OCI-LY7 (cell line): ENCODE results near the gene MMS22L. TPM values are rescaled to one million over a fixed set of nuclear protein-coding genes. Genes with fewer than 3 reads are reported as not detected.

ENCODE experiments used
- BruUV-seq: library from RNA; stranded (reverse); fragments of 400-500 nt; replicated peaks from 2 replicates; lab custom pipeline; 2021; lab: Mats Ljungman, UMichigan
- CTCF ChIA-PET: fragments of 300-600 bp; sonication (Branson Sonifier 250); formaldehyde crosslinking; loops from one replicate; lab custom pipeline; 2022; ENCODE audit warnings: antibody characterized with exemption; ENCODE audit not compliant: unreplicated experiment; lab: Charles Lee
- POLR2A ChIA-PET: fragments of 300-600 bp; sonication (Branson Sonifier 250); formaldehyde crosslinking; loops from one replicate; lab custom pipeline; 2022; ENCODE audit warnings: antibody characterized with exemption; lab: Charles Lee
- DNase-seq: peaks from one replicate; pipeline ENCODE4 v3.0.0-alpha.2; 2015; ENCODE audit warnings: low spot score
- H2AFZ ChIP-seq: fragments of 200-600 bp; sonication (generic), shearing (Covaris generic); 2 replicates; pipeline ENCODE4 v1.6.1; 2014; ENCODE audit warnings: mild to moderate bottlenecking, antibody characterized with exemption, low read length, moderate library complexity
- H3K27ac ChIP-seq: fragments of 200-600 bp; sonication (generic); 2 replicates; pipeline ENCODE4 v1.5.1; 2014; ENCODE audit warnings: mixed run types, low read depth, mild to moderate bottlenecking, moderate library complexity, low read length, inconsistent platforms; ENCODE audit not compliant: poor library complexity, severe bottlenecking
- H3K36me3 ChIP-seq: fragments of 200-600 bp; sonication (generic); 2 replicates; pipeline ENCODE4 v1.6.1; 2014; ENCODE audit warnings: mild to moderate bottlenecking, antibody characterized with exemption, low read length, moderate library complexity, mixed read lengths; ENCODE audit not compliant: insufficient read depth
- H3K4me1 ChIP-seq: fragments of 200-600 bp; sonication (generic); 2 replicates; pipeline ENCODE4 v1.5.1; 2014; ENCODE audit warnings: mild to moderate bottlenecking, low read length; ENCODE audit not compliant: insufficient read depth, poor library complexity, severe bottlenecking
- H3K4me2 ChIP-seq: fragments of 200-600 bp; sonication (generic); 2 replicates; pipeline ENCODE4 v1.6.1; 2014; ENCODE audit warnings: mild to moderate bottlenecking, low read length
- H3K4me3 ChIP-seq: fragments of 200-600 bp; sonication (generic); 2 replicates; pipeline ENCODE4 v1.5.1; 2014; ENCODE audit warnings: mild to moderate bottlenecking, low read depth, low read length; ENCODE audit not compliant: poor library complexity, severe bottlenecking
- H3K79me2 ChIP-seq: fragments of 200-600 bp; sonication (generic); 2 replicates; pipeline ENCODE4 v1.6.1; 2016; ENCODE audit warnings: low read depth, mild to moderate bottlenecking, low read length, moderate library complexity, mixed read lengths; ENCODE audit not compliant: insufficient read depth
- H3K9me2 ChIP-seq: fragments of 200-600 bp; sonication (generic); 2 replicates; pipeline ENCODE4 v1.6.1; 2016; ENCODE audit warnings: mild to moderate bottlenecking, low read length, mixed read lengths; ENCODE audit not compliant: insufficient read depth
- H3K9me3 ChIP-seq: fragments of 200-600 bp; sonication (generic); 2 replicates; pipeline ENCODE4 v1.6.1; 2014; ENCODE audit warnings: mild to moderate bottlenecking, mixed run types, low read length, mixed read lengths
- H4K20me1 ChIP-seq: fragments of 200-600 bp; sonication (generic); 2 replicates; pipeline ENCODE4 v1.6.1; 2014; ENCODE audit warnings: mild to moderate bottlenecking, antibody characterized with exemption, low read length, moderate library complexity, mixed read lengths; ENCODE audit not compliant: insufficient read depth
- CTCF ChIP-seq: fragments of 200-600 bp; sonication (generic); conservative IDR thresholded peaks from 2 replicates; pipeline ENCODE4 v1.5.1; 2014; ENCODE audit warnings: mild to moderate bottlenecking, antibody characterized with exemption, low read length, moderate library complexity, mixed read lengths
- EZH2phosphoT487 ChIP-seq: fragments of 200-600 bp; sonication (generic); IDR thresholded peaks from 2 replicates; pipeline ENCODE4 v1.6.1; 2018; ENCODE audit warnings: low read depth, borderline replicate concordance, mild to moderate bottlenecking, mixed run types, antibody characterized with exemption, low read length, moderate library complexity, mixed read lengths
- intact Hi-C: fragments of 100-400 bp; cut with micrococcal nuclease; formaldehyde crosslinking; loops from one replicate; pipeline ENCODE4 v1.10.0; 2022; ENCODE audit not compliant: unreplicated experiment
- total RNA-seq, 2 experiments: library from RNA; depleted of rRNA in 1 of 2; stranded (reverse); fragments of >200 nt in 1 of 2; shearing (Covaris generic) in 1 of 2; gene quantifications; 2 replicates each; pipeline ENCODE4 v1.2.3, GENCODE V29; 2014 to 2022

The MMS22L gene
- total RNA-seq, 2 experiments from 2014 or later = 50.2 to 62.3 TPM

DNA sequence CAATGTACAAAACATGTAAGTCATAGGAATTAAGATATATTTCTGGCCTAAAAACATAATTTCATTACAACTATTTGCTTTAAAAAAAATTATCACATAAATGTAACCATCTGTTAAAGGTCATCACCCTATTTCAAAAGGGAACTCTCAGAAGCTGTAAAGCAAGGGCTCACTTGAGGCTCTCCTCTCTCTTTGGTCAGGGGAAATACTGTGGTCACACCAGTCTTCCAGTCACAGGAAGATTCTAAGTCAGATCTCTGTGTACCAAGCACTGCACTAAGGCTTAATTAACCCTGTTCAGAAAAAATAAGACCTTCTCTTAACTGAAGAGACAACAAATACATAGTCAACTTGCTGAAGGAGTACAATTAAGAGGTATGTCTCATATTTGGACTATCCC is 75.6 kb downstream of the MMS22L start:
- TF ChIP-seq CTCF = no peak
- no peak for TF ChIP-seq EZH2phosphoT487
- no peaks in the 10 kb centered on the region for H3K9me3 ChIP-seq
- peaks cover 4% of the 10 kb centered on the region; the same call in 1 of the 2 replicates for H4K20me1 ChIP-seq
- no peaks in the 10 kb centered on the region for H3K4me1 ChIP-seq
- no peak overlapping the region for H2AFZ ChIP-seq
- ChIA-PET POLR2A (interaction anchor here (0.6 to 1.4 kb wide), 4 partner anchors 7 to 351 kb away, joined by 3 to 4 read pairs (median 3); no protein-coding TSS in a partner anchor), CTCF (no interaction called here)
- no peak overlapping the region for H3K27ac ChIP-seq
- H3K4me3 ChIP-seq = no peak overlapping the region
- no TSS peak for BruUV-seq
- H3K79me2 ChIP-seq = peaks cover 13% of the 10 kb centered on the region; the same call in 1 of the 2 replicates
- intact Hi-C loops = no loop called here
- no peak overlapping the region for H3K4me2 ChIP-seq
- no peaks in the 10 kb centered on the region for H3K9me2 ChIP-seq
- peaks cover 39% of the 10 kb centered on the region for H3K36me3 ChIP-seq
- no peak for DNase-seq

DNA sequence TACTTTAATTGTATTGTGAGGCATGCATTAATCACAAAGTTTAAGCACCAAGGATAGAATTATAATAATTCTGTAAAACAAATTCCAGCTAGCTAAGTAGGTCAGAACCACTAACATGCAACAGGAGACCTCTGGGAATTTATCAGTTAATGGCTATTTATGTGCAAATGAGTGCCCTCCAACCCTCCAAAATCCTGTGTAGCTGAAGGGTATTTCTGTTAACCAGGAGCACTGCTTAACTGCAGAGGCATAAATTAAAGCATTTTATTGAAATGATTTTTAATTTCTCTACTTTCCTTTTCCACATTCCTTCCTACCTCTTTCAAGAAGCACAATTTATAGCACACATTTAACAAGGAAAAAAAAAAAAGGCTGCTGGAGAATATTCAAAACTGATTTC is 77.0 kb downstream of the MMS22L start:
- no peak for TF ChIP-seq EZH2phosphoT487
- no peak for TF ChIP-seq CTCF
- POLR2A ChIA-PET = interaction anchor here (0.8 to 1.4 kb wide), 2 partner anchors 9 to 10 kb away, joined by 3 to 4 read pairs; no protein-coding TSS in a partner anchor
- H3K4me3 ChIP-seq = no peak overlapping the region
- no peaks in the 10 kb centered on the region for H3K4me1 ChIP-seq
- H3K36me3 ChIP-seq = peaks cover 33% of the 10 kb centered on the region
- H2AFZ ChIP-seq = no peak overlapping the region
- no peak for DNase-seq
- no TSS peak for BruUV-seq
- CTCF ChIA-PET = no interaction called here
- no peaks in the 10 kb centered on the region for H3K9me2 ChIP-seq
- peaks cover 13% of the 10 kb centered on the region; the same call in 1 of the 2 replicates for H3K79me2 ChIP-seq
- H4K20me1 ChIP-seq = peaks cover 4% of the 10 kb centered on the region; the same call in 1 of the 2 replicates
- no peak overlapping the region for H3K27ac ChIP-seq
- intact Hi-C loops = no loop called here
- no peaks in the 10 kb centered on the region for H3K9me3 ChIP-seq
- H3K4me2 ChIP-seq = no peak overlapping the region

DNA sequence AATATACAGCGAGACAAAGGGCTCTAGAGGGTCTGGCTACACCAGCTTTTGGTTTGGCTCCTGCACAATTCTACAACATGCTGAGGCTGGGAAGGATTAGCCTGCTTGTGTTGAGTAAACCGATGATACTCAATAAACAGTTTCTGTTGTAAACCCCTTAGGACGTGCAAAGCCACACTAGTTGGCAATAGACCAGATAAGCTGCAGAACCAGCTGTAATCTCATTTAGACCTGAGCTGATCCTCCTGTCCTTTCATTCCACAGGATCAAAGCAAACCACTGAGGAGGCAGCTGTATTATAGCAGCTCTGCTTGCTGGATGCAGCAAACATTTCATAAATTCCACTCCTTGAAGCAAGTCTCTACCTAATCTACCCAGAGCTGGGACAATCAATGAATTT is 79.7 kb downstream of the MMS22L start:
- H2AFZ ChIP-seq = no peak overlapping the region
- H3K9me3 ChIP-seq = no peaks in the 10 kb centered on the region
- H3K4me2 ChIP-seq = no peak overlapping the region
- TF ChIP-seq EZH2phosphoT487 = no peak
- DNase-seq = no peak
- no peak overlapping the region for H3K27ac ChIP-seq
- CTCF ChIA-PET = no interaction called here
- H3K36me3 ChIP-seq = peaks cover 48% of the 10 kb centered on the region
- H3K4me1 ChIP-seq = no peaks in the 10 kb centered on the region
- no peak overlapping the region for H3K4me3 ChIP-seq
- intact Hi-C loops = no loop called here
- no peaks in the 10 kb centered on the region for H4K20me1 ChIP-seq
- H3K79me2 ChIP-seq = peaks cover 13% of the 10 kb centered on the region; the same call in 1 of the 2 replicates
- POLR2A ChIA-PET = interaction anchor here (0.7 to 1.5 kb wide), 5 partner anchors 12 to 42 kb away, joined by 3 to 4 read pairs (median 3); no protein-coding TSS in a partner anchor
- no TSS peak for BruUV-seq
- H3K9me2 ChIP-seq = no peaks in the 10 kb centered on the region
